ENCODE results near the gene OLFML1. TPM values are rescaled to one million over a fixed set of nuclear protein-coding genes. Genes with fewer than 3 reads are reported as not detected.

Gene OLFML1
- polyA plus RNA-seq, 2 of the 4 experiments (the other 2 are of a cell fraction), result not detected

- H3K4me1 ChIP-seq, result no peaks in the 10 kb centered on the region
- ATAC-seq (no peak), FAIRE-seq (no peak), DNase-seq (ENCODE audit: low read depth in 1 of 2, low spot score in 1 of 2) (no peak)
- no peak overlapping the region for H3K4me2 ChIP-seq
- H3K4me3 ChIP-seq, result no peak overlapping the region
- ChIA-PET CTCF (interaction anchor here (0.9 to 3.6 kb wide), 4 partner anchors 13 to 99 kb away, joined by 3 to 10 read pairs (median 4); partner anchors contain the start of gene PPFIBP2), POLR2A (no interaction called here)
- H3K27ac ChIP-seq, result no peak overlapping the region
- no peaks in the 10 kb centered on the region for H3K9me3 ChIP-seq
- TF ChIP-seq ZC3H11A (IDR thresholded peaks at IDR 0.05), result no peak
- TF ChIP-seq CTCF (IDR thresholded peaks at IDR 0.05), result no peak
- TF ChIP-seq POLR2A (IDR thresholded peaks at IDR 0.05; ENCODE audit: low read length), result no peak
- no peak for TF ChIP-seq NR3C1 (IDR thresholded peaks at IDR 0.05)
- TF ChIP-seq EHF (CRISPR knock-in tag; IDR thresholded peaks at IDR 0.05), result no peak
- no peak for TF ChIP-seq BHLHE40 (IDR thresholded peaks at IDR 0.05; ENCODE audit: low read depth, low read length)
- TF ChIP-seq REST (IDR thresholded peaks at IDR 0.05), result no peak
These were observed 72.7 kb downstream of the OLFML1 start for GRCh38 chr11:7558046-7558445.

GRCh38 chr11:7559398-7560283 is 74.3 kb downstream of the OLFML1 start:
- Histone ChIP-seq H3K4me3 (no peak overlapping the region), H3K9me3 (no peaks in the 10 kb centered on the region), H3K27ac (no peak overlapping the region), H3K4me2 (no peak overlapping the region), H3K4me1 (no peaks in the 10 kb centered on the region)
- FAIRE-seq, result no peak
- CTCF ChIA-PET, result interaction anchor here (1.0 to 3.6 kb wide), 8 partner anchors 7 to 107 kb away, joined by 3 to 32 read pairs (median 3); no protein-coding TSS in a partner anchor
- POLR2A ChIA-PET, result no interaction called here
- WGBS (ENCODE audit: missing lambda C conversion rate), result 60% methylated on average over 4 of the region's 4 CpGs
- no peak for DNase-seq (ENCODE audit: low read depth in 1 of 2, low spot score in 1 of 2)
- TF ChIP-seq RARB (CRISPR knock-in tag; IDR thresholded peaks at IDR 0.05) (no peak), CBX2 (IDR thresholded peaks at IDR 0.05; ENCODE audit: borderline replicate concordance, low read depth) (no peak), RCOR1 (IDR thresholded peaks at IDR 0.05; ENCODE audit: low read depth, low read length) (no peak), E2F6 (IDR thresholded peaks at IDR 0.05; ENCODE audit: borderline replicate concordance, low read depth) (no peak), SMC3 (IDR thresholded peaks at IDR 0.05) (no peak)
- ATAC-seq, result no peak

Other genes starting within 250 kb of the OLFML1 start
- 0.10 and 0.16 TPM in 2 replicates for gene SYT9, start 233.6 kb upstream of the OLFML1 start, polyA plus RNA-seq (2011; rRNA removed)
- gene SYT9, start 233.6 kb upstream of the OLFML1 start, polyA plus RNA-seq (2017; fragmentation: RNase III; extraction: RNeasy Plus Mini Kit Qiagen cat#74134 plus additional on column Dnase treatment), result 0.03 to 0.04 TPM in 2 of 3 replicates, not detected in the other
- gene PPFIBP2, start 28.5 kb downstream of the OLFML1 start, polyA plus RNA-seq (2011; rRNA removed), result 32.5 and 58.4 TPM in 2 replicates
- 12.1 to 16.2 TPM (median 13.4 TPM) in 3 replicates for gene PPFIBP2, start 28.5 kb downstream of the OLFML1 start, polyA plus RNA-seq (2017; fragmentation: RNase III; extraction: RNeasy Plus Mini Kit Qiagen cat#74134 plus additional on column Dnase treatment)
- 6.1 and 6.3 TPM in 2 replicates for gene CYB5R2, start 188.0 kb downstream of the OLFML1 start, polyA plus RNA-seq (2011; rRNA removed)
- 2.3 to 2.9 TPM (median 2.4 TPM) in 3 replicates for gene CYB5R2, start 188.0 kb downstream of the OLFML1 start, polyA plus RNA-seq (2017; fragmentation: RNase III; extraction: RNeasy Plus Mini Kit Qiagen cat#74134 plus additional on column Dnase treatment)
- gene OVCH2, start 221.0 kb downstream of the OLFML1 start, polyA plus RNA-seq (2011; rRNA removed), result not detected in 2 replicates
- not detected in 3 replicates for gene OVCH2, start 221.0 kb downstream of the OLFML1 start, polyA plus RNA-seq (2017; fragmentation: RNase III; extraction: RNeasy Plus Mini Kit Qiagen cat#74134 plus additional on column Dnase treatment)